Anterior cingulate cortex (tissue), 58 donors: ENCODE data around the gene MRPS31.
"Not testable (repeated sequence)": the region's sequence is repeated elsewhere in the genome, so short reads cannot be mapped to it uniquely, and the experiment has no call there.

ENCODE experiments used
- DNase-seq, 58 donors: peaks; one replicate each; lab custom pipeline; 2025; lab: John Stamatoyannopoulos, UW

MRPS31 gene

DNA sequence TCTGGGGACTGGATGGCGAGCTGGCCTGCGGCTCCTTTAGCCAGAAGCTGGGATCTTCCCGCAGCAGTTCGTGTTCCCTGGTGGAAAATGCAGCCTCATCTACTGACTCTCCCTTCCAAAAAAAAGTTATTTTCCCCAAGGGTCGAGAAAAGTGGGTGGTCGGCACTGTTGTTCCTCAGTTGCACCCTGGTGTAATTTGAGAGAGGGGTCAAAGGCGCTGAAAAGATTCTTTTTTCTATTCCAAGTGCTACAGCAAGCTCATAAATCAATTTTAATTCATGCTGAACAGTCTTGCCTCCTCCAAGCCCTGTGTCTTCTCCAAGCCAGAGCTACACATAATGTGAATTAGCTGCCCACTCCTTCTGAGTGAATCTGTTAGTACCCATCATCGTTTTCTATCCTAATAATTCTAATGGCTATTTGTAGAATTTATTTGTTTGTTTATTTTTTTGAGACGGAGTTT, 19.2 kb upstream of the MRPS31 start:
- peak in 2 of 58 donors; percentile 34 to 39 for DNase-seq

DNA sequence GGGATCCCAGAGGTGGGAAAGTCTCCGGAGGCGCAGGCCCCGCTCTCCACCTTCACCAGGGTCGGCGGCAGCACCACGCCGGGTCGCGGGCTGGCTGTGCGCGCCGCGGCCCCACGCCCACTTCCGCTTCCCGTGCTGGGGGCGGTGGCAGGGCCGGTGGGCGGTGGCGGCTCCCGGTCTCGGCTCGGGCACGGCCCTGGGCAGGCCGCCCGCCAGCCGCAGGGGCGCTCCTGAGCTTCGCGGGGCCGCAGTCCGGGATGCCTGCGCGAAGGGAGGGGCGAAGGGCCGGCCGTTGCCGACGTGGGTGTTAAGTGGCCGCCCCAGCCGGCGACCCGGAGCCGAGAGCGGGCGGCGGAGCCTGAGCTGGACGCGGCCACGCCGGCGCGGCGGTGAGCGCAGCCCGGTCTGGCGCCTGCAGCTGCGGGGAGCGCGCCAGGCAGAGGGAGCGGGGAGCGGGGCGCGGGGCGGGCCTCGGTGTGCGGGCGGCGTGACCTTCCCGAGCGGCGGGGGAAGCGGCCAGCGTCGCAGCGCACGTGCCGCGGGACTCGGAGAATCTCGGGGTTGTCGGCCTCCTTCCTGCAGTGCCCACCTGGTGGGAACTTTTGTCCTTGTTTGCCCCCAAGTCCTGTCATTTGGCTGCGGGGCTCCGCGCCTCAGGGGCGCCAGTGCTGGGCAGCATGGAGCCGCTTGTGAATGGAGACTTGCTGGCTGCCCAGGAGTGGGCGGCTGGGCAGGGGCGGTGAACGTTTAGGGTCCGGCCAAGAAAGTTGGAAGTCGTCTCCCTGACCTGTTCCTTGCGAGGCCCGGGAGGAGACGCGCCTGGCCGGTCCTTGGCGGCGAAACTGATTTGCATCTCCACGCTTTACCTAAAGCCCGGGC, 18.5 kb upstream of the MRPS31 start, which contains the start of gene SLC25A15:
SLC25A15 (plus strand) TSS at position 337 of the 879 bp plus-strand sequence. CDS start 3,616 bp downstream, outside the sequence.
- DNase-seq: peak in 50 of 58 donors; percentile 10 to 67 (median 36)

DNA sequence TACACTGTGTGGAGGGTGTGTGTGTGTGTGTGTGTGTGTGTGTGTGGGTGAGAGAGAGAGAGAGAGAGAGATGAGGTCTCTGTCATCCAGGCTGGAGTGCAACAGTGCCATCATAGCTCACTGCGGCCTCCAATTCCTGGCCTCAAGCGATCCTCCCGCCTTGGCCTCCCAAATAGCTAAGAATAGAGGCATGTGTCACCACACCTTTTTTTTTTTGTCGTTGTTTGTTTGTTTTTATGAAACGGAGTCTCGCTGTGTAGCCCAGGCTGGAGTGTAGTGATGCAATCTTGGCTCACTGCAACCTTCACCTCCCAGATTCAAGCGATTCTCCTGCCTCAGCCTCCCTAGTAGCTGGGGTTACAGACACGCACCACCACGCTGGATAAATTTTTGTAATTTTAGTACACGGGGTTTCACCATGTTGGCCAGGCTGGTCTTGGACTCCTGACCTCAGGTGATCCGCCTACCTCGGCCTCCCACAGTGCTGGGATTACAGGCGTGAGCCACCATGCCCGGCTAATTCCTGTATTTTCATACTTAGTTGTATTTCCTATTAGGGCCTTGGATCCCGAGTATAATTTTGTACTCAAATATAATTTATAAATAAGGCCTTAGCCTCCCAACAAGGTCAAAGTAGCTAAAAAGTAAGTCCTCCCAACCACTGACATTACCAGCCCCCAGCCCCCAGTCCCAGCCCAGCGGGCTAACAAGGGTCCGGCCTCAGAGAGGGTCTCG, 17.7 kb upstream of the MRPS31 start:
- DNase-seq: not testable (repeated sequence)

DNA sequence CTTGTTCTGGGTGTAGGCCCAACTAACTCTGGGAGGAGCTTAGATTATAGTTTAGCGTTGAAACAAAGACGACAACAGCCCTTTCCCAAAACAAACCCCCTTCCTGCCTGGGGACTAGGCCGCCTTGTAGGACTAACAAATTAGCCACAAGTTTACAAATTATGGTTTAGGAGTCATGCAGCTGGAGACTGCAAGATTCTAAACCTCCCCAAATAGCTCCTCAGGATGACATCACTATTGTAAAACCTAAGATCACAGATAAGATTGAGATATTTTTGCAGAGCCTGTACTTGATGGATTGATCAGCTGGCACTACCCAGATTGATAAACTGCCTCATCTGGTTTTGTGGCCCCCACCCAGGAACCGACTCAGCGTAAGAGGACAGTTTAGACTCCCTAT, 16.1 kb upstream of the MRPS31 start:
- no peak for DNase-seq

DNA sequence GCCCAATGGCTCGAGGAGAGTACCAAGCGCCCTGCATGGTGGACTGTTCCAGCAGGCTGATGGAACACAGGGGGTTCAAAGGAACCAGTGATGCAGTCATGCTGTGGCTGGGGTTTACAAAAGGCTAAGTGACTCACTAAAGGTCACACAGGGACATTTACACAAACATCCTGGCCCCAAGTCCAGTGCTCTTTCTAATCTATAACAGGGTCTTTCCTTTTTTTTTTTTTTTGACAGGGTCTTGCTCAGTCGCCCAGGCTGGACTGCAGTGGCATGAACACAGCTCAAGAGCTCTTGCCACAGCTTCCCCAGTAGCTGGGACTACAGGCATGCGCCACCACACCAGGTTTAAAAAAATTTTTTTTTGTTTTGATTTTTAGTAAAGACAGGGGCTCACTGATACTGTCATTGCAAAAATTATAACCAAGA, 15.6 kb upstream of the MRPS31 start:
- no peak for DNase-seq

DNA sequence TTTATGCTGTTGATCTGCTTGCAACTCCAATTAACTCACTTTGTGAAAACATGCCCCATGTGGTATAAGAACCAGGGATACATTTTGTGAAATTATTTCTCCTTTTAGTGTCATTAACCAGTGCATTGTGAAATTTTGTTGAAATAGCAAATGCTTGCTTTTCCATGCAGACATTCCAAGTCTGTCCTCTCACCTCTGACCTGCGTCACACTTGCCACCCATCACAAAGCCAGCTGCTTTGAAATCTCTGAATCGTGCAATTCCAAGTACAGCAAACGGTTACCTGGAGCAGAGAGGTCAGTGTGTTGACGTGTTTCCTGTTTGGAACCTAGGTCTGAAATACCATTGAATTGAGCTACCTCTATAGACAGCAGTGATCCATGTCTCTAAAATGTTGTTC, 13.6 kb upstream of the MRPS31 start:
- DNase-seq: no peak

DNA sequence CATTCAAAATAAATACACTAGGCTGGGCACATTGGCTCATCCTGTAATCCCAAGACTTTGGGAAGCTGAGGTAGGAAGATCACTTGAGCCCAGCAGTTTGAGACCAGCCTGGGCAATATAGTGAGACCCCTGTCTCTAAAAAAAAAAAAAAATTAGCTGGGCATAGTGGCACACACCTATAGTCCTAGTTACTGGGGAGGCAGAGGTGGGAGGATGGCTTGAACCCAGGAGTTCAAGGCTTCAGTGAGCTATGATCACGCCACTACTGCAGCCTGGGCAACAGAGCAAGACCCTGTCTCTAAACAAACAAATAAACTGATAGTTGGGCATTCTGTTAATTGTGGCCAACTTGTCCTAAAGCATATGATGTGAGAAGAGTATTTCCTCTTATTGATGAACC, 12.0 kb upstream of the MRPS31 start:
- DNase-seq: not testable (repeated sequence)

DNA sequence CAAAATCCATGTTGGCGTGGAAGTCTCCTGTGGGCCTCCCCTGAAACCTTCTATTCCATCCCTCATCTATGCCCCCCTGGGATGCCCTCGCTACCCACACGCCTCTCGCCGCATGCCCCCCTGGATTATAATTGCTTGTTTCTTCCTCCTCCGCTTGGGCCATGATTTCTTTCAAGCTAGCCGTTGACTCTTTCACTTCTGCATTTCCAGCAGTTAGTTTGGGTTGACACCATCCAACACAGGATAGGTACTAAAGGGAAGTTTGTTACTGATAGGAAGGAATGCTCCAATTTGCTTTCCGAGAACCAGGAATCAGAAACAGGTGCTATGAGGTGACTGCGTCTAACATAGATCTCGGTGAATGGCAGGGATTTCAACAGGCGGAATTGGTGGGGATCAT, 10.7 kb upstream of the MRPS31 start:
- DNase-seq: no peak

DNA sequence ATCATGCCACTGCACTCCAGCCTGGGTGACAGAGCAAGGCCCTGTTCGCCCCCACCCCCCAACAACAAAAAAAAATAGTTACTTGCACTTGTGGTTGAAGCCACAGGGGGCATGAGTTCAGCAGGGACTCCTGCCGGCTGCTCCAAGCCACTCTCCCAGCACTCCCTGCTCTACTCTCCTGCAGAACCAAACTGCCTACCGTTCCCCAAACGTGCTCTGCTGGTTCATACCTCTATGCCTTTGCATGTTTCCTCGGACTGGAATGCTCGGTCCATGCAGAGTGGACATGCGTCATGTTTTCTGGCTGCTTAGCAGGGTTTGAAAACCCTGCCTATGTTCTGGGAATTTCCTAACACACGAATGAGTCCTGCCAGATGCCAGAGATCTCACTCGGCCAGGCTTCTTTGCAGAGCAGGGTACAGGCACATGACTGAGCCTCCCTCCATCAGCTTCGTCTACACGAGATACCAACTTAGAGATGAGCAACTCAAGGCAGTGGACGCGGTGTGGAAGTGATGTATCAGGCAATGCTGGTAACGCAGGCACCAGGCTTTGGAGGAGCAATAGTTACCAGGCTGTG, 9.9 kb upstream of the MRPS31 start:
- no peak for DNase-seq

DNA sequence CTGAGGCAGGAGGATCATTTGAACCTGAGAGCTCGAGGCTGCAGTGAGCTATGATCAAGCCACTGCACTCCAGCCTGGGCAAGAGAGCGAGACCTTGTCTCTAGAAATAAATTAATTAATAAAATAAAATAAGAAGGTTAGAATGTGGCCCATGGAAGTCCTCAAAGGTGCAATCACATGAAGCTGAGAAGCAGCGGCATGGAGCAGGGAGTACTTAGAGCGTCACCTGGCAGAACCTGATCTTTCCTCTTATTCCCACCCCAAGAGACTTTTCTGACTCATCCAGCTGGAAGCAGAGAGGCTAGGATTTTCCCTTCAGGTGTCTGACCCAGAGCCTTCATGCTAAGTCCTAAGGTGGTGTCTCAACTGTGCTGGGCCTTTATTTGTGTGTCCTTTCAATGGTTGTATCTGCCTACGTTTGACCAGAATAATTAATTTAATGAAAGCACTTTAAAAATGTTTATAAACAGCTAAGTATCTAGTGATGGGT, 8.9 kb upstream of the MRPS31 start:
- no peak for DNase-seq

DNA sequence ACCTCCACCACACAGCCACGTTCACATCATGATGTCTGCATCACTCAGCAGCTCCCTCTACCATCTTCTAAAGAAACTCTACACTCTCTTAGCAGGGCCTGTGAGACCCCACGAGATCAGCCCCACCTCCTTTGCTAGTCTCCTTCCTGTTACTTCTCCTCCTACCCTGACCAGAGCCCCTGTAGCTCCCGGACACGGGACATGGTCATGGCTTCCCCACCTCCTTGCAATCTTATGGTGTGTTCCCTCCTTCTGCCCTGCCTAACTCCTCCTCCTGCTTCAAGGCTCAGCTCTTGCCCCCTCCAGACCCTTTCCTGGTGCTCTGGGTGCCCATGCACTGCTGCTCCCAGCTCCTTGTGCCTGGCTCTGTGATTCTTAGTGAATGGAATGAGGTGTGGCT, 8.1 kb upstream of the MRPS31 start:
- DNase-seq: no peak

DNA sequence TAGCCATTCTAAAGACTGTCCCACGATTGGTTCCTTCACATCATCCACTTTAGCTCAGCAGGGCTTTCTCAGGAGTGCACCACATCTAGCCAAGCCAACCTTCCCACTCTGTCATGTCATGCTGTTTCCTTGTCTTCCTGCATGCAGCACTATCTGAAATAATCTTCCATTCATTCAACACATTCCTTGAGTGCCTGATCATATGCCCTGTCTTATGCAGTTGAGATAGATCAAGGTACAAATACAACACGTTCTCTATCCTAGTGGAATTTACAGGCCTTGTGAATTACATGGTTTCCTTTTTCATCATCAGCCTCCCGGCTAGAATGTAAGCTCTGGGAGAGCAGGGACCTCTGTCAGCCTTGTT, 6.8 kb upstream of the MRPS31 start:
- no peak for DNase-seq

DNA sequence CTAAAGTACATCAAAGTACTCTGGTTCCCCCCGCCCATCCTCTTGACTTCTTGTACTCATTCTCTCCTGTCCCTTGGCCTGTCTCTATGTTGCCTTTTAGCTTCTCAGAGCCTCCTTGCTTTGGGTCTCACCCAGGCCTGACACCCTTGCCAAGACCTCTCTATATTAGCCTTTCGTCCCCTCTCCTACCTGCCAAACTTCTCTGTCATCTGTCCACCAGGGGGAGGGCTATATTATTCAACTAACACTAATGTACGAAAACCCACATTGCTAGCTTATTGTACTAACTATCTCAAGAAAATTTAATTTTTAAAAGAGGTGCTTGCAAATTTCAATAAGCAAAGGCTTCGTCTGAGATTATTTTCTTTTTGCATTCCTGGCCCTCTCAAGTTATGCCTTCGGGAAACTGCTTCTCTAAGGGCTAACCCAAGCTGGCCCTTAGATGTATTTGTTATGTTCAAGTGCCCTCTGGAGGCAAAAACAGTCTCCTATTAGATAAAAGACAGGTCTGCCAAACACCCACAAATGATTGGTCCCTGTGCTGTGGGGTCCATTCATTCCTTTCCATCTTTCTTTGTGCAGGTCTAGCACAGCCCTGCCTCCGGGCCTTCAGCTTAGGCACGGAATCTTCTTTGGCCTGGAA, 6.3 kb upstream of the MRPS31 start:
- peak in 5 of 58 donors; percentile 10 to 41 (median 19) for DNase-seq

DNA sequence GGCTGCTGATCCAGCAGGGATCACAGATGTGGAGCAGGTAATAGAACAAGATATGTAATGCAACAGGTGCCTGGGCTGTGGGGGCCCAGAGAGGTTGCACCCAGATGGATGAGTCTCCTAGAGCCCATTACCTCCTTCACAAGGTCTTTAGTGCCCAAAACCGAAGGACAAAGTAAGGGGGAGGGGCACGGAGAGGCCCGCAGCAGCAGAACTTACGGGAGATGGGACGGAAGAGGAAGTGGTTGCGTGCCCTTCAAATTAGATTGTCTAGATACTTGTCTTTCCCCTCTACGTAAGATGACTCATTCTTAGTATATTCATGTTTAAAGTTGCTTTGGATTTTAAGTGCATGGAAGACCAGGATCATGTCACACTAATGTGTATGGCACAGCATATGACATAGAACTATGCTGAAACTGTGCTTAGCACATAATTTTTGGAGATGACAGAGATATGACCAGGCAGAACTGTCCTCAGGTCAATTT, 5.7 kb upstream of the MRPS31 start:
- DNase-seq: no peak

DNA sequence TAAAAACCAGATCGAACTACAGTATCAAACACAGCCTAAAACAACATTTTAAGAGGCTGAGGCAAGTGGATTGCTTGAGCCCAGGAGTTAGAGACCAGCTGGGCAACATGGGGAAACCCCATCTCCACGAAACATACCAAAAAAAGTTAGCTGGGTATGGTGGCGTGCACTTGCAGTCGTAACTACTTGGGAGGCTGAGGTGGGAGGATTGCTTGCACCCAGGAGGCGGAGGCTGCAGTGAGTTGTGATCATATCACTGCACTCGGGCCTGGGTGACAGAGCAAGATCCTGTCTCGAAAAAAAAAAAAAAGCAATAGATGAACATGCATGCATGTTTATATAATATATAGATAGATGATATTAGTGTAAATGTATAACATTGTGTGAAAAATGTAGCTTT, 5.2 kb upstream of the MRPS31 start:
- no peak for DNase-seq

DNA sequence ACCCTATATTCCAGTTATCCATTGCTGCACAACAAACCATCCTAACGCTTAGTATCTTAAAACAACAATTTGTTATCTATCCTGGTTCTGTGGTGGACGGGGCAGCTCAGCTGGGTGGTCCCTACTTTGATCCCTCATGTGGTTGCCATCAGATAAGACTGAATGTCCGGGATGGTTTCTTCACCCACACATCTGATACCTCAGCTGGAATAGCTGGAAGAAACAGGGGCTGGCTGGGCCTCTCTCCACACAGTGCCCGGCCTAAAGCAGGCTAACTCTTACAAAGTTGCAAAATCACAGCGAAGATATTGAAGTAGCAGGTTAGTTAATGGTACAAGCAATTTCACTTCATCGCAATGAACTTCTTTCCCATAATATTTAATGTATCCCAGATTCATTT, 3.7 kb upstream of the MRPS31 start:
- no peak for DNase-seq

DNA sequence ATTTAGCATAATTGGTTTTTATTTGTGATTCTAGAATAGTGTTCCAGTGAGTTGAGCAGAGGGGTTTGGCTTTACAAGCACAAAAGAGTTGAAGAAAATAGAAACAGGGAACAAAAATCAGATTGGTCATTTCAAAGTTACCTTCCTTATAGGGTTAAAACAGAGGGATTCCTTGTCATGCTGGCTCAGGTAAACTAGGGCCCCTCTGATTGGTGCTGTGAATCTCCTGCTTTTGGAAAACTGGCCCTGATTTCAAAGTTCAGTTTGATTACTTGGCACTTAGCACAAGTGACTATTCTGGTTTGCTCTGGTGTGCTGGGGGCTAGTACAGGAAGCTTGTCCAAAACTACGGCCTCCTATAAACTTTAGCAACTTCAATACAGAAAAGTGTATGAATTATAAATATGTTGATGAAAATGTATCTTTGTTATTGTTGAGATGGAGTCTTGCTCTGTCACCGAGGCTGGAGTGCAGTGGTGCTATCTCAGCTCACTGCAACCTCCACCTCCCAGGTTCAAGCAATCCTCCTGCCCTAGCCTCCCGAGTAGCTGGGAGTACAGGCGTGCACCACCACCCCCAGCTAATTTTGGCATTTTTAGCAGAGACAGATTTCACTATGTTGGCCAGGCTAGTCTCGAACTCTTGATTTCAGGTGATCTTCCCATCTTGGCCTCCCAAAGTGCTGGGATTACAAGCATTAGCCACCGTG, 1.9 kb upstream of the MRPS31 start:
- no peak for DNase-seq

DNA sequence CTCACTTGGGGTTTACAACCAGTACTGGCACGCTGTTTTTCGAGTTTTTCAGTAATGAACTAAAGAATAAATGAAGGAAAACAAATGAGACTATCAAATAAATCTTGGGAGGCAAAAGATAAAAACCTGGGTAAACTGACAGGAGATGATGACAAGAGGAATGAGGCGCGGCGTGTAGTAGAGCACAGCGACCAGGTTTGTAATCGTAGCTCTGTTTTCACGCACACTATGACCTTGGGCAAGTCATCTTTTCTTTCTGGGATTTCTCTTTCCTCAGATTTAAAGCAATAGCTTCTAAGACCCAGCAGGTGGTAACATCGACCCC, 419 bp downstream of the MRPS31 start:
- DNase-seq: no peak

DNA sequence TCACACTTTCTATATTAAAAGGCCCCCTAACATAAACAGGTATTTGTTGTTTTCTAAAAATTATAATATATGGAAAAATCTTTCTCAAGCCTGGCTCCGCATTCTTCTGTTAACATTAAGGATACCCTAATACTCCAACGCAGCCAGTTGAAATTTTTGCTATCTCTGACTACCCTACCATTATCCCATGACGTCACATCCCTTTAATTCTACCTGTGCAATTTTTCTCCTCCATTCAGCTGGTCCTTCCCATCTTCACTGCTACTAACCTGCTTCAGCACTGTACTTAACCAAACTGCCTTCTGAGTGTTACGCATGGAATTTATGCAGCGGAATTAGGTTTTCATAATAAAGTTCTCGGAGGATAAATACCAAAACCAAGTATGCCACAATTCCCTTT, 1.0 kb downstream of the MRPS31 start:
- DNase-seq: no peak

DNA sequence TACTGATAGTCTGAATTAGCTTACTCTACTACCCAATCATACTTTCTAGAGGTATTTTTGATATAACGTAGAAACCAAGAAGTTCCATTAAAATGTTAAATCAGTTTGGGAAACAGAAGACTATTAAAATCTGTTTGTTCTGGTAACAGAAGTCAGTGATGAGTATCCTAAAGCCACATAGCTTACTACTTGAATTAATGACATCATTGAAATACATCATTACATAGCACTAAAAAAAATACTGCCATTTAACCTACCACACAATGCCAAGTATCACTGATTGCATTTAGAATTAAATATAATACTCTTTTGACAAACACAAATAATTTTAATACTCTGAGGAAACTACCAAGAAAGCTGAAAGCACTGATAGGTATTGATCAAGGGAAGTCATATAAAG, 5.4 kb downstream of the MRPS31 start:
- no peak for DNase-seq
